Lower leg skin (tissue), 3 donors: ENCODE data around the gene GREB1.

ENCODE experiments used
- CTCF ChIP-seq, 3 donors: fragments of 450-650 bp; IDR thresholded peaks; one replicate each; pipeline ENCODE4 v1.5.1; 2016; ENCODE audit warnings: antibody characterized with exemption in 3 of 3, mild to moderate bottlenecking in 3 of 3, moderate library complexity in 2 of 3
- POLR2A ChIP-seq, 2 donors: fragments of 450-650 bp; IDR thresholded peaks; one replicate each; pipeline ENCODE4 v1.6.1; 2016 to 2017; ENCODE audit warnings: antibody characterized with exemption in 2 of 2, mild to moderate bottlenecking in 1 of 2, moderate library complexity in 1 of 2

GRCh38 chr2:11588228-11589110, 54.6 kb downstream of the GREB1 start:
- TF ChIP-seq CTCF (IDR thresholded peaks at IDR 0.05) (no peak), POLR2A (IDR thresholded peaks at IDR 0.05) (no peak)
